ENCODE results near the gene TADA2B. TPM values are rescaled to one million over a fixed set of nuclear protein-coding genes. Genes with fewer than 3 reads are reported as not detected.

The TADA2B gene
- total and polyA plus RNA-seq, 10 of the 15 experiments (the other 5 are each of a cell fraction or from before 2014, with no cell fraction given), result 0.66 to 12.0 (median 5.6) TPM

DNA sequence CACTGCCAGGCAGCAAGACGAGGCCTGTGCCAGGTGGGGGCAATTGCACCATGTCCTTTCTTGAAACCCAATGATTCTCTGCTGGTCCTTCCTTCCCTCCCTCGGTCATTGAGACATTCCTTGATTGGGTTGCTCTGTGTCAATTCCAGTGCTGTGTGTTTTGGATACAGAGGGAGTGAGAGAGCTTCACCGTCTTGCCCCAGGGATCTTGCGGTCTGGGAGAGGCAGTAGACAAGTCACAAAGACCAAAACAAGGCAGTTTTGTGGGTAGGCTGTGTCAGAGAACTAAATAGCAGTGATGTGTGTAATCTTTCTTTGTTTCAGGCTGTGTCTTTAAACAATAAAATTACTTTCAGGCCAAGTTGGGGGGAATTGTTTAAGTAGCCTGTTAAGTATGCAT, 38.8 kb upstream of the TADA2B start:
- in situ Hi-C loops (cut with MboI) (no loop called here), intact Hi-C loops (cut with micrococcal nuclease; ENCODE audit: unreplicated experiment) (no loop called here)
- no peak overlapping the region for H3K9ac ChIP-seq (ENCODE audit: control insufficient read depth, insufficient read depth, low read length)
- ChIA-PET SMC1A (ENCODE audit: uncharacterized antibody, unreplicated experiment) (interaction anchor here (0.6 kb wide), 1 partner anchor 328 kb away, joined by 3 read pairs; no protein-coding TSS in a partner anchor), CTCF (interaction anchor here (0.7 to 1.3 kb wide), 2 partner anchors 9 to 98 kb away, joined by 3 read pairs; no protein-coding TSS in a partner anchor), RAD21 (ENCODE audit: unreplicated experiment) (no interaction called here), POLR2A (no interaction called here)
- H3K79me2 ChIP-seq (ENCODE audit: control insufficient read depth, insufficient read depth, low read length), result no peaks in the 10 kb centered on the region
- no peak for DNase-seq (ENCODE audit: low read depth, low spot score)
- H3K4me2 ChIP-seq (ENCODE audit: control insufficient read depth, insufficient read depth), result no peak overlapping the region
- no peaks in the 10 kb centered on the region for H3K4me1 ChIP-seq (ENCODE audit: control insufficient read depth, insufficient read depth, low read length)
- no peak for ATAC-seq
- H3K9me3 ChIP-seq (replicated peaks; ENCODE audit: control insufficient read depth, insufficient read depth, low read length), result no peaks in the 10 kb centered on the region
- no peaks in the 10 kb centered on the region for H4K20me1 ChIP-seq (ENCODE audit: control insufficient read depth, insufficient read depth)
- peaks cover 31 to 32% of the 10 kb centered on the region in 2 experiments for H3K36me3 ChIP-seq (ENCODE audit: control insufficient read depth in 2 of 2, insufficient read depth in 2 of 2, low read length in 1 of 2)
- H3K27me3 ChIP-seq (replicated peaks in 1 of 2; ENCODE audit: control insufficient read depth in 2 of 2, insufficient read depth in 2 of 2, low read length in 1 of 2), result no peaks in the 10 kb centered on the region
- WGBS (ENCODE audit: insufficient coverage, insufficient replicate concordance, low lambda C conversion rate, missing lambda C conversion rate), result 94% methylated on average over 4 of the region's 4 CpGs
- no peak overlapping the region for H3K27ac ChIP-seq (ENCODE audit: control insufficient read depth, insufficient read depth)
- TF ChIP-seq HDAC6 (IDR thresholded peaks at IDR 0.05; ENCODE audit: unreplicated experiment), result no peak
- TF ChIP-seq HCFC1 (IDR thresholded peaks at IDR 0.05; ENCODE audit: low read length), result no peak
- no peak for TF ChIP-seq TBL1XR1 (IDR thresholded peaks at IDR 0.05; ENCODE audit: low read depth, low read length)
- TF ChIP-seq SMC3 (IDR thresholded peaks at IDR 0.05; ENCODE audit: borderline replicate concordance, low read length), result no peak
- no peak for TF ChIP-seq NRF1 (conservative IDR thresholded peaks at IDR 0.05; ENCODE audit: low read depth, low read length)
- no peak for TF ChIP-seq YBX1 (IDR thresholded peaks at IDR 0.05)
- no peak for TF ChIP-seq SREBF2 (IDR thresholded peaks at IDR 0.05; ENCODE audit: low read length)
- no peak for TF ChIP-seq RCOR1 (conservative IDR thresholded peaks at IDR 0.05; ENCODE audit: low read depth, low read length)
- TF ChIP-seq, protein P1, sequence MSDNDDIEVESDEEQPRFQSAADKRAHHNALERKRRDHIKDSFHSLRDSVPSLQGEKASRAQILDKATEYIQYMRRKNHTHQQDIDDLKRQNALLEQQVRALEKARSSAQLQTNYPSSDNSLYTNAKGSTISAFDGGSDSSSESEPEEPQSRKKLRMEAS (IDR thresholded peaks at IDR 0.05; ENCODE audit: low read depth, low read length), result no peak
- TF ChIP-seq CREB1 (IDR thresholded peaks at IDR 0.05; ENCODE audit: low read depth), result no peak
- no peak for TF ChIP-seq ZNF24 (IDR thresholded peaks at IDR 0.05)
- TF ChIP-seq, protein P2, sequence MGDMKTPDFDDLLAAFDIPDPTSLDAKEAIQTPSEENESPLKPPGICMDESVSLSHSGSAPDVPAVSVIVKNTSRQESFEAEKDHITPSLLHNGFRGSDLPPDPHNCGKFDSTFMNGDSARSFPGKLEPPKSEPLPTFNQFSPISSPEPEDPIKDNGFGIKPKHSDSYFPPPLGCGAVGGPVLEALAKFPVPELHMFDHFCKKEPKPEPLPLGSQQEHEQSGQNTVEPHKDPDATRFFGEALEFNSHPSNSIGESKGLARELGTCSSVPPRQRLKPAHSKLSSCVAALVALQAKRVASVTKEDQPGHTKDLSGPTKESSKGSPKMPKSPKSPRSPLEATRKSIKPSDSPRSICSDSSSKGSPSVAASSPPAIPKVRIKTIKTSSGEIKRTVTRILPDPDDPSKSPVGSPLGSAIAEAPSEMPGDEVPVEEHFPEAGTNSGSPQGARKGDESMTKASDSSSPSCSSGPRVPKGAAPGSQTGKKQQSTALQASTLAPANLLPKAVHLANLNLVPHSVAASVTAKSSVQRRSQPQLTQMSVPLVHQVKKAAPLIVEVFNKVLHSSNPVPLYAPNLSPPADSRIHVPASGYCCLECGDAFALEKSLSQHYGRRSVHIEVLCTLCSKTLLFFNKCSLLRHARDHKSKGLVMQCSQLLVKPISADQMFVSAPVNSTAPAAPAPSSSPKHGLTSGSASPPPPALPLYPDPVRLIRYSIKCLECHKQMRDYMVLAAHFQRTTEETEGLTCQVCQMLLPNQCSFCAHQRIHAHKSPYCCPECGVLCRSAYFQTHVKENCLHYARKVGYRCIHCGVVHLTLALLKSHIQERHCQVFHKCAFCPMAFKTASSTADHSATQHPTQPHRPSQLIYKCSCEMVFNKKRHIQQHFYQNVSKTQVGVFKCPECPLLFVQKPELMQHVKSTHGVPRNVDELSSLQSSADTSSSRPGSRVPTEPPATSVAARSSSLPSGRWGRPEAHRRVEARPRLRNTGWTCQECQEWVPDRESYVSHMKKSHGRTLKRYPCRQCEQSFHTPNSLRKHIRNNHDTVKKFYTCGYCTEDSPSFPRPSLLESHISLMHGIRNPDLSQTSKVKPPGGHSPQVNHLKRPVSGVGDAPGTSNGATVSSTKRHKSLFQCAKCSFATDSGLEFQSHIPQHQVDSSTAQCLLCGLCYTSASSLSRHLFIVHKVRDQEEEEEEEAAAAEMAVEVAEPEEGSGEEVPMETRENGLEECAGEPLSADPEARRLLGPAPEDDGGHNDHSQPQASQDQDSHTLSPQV (IDR thresholded peaks at IDR 0.05), result no peak
- no peak overlapping the region for H3K4me3 ChIP-seq
- no TSS peak for BruUV-seq (replicated peaks)
- FAIRE-seq, result no peak
- no peak overlapping the region for H2AFZ ChIP-seq (ENCODE audit: control insufficient read depth, low read depth, low read length)

Data from GM12878 (cell line).